Chondrocyte (in vitro differentiated cells): Measurements from ENCODE around the gene NKD2. TPM values are rescaled to one million over a fixed set of nuclear protein-coding genes. Genes with fewer than 3 reads are reported as not detected.
"Not testable (repeated sequence)": the region's sequence is repeated elsewhere in the genome, so short reads cannot be mapped to it uniquely, and the experiment has no call there.

ENCODE experiments used
- DNase-seq: peaks from one replicate; pipeline ENCODE4 v3.0.0; 2021; ENCODE audit warnings: mixed read lengths, low spot score
- H3K27ac Mint-ChIP-seq: one replicate; pipeline ENCODE4 v1.8.0; 2021; ENCODE audit warnings: mild to moderate bottlenecking, moderate library complexity, mixed read lengths; ENCODE audit not compliant: unreplicated experiment
- H3K27me3 Mint-ChIP-seq: 2 replicates; pipeline ENCODE4 v1.8.0; 2021; ENCODE audit warnings: low read depth, mixed read lengths
- H3K36me3 Mint-ChIP-seq: 2 replicates; pipeline ENCODE4 v1.8.0; 2021; ENCODE audit warnings: low read depth, mixed read lengths
- H3K4me1 Mint-ChIP-seq: 2 replicates; pipeline ENCODE4 v1.8.0; 2021; ENCODE audit warnings: low read depth, mild to moderate bottlenecking, mixed read lengths
- H3K4me3 Mint-ChIP-seq: one replicate; pipeline ENCODE4 v1.8.0; 2021; ENCODE audit warnings: mild to moderate bottlenecking, moderate library complexity, mixed read lengths; ENCODE audit not compliant: unreplicated experiment
- H3K9me3 Mint-ChIP-seq: 2 replicates; pipeline ENCODE4 v1.8.0; 2021; ENCODE audit warnings: low read depth, mixed read lengths
- CTCF ChIP-seq: fragments of 200-600 bp; sonication (generic); IDR thresholded peaks from 2 replicates; pipeline ENCODE4 v1.5.0; 2021; ENCODE audit warnings: antibody characterized with exemption, mild to moderate bottlenecking, moderate library complexity
- total RNA-seq: library from RNA; stranded (reverse); gene quantifications from 3 replicates; pipeline ENCODE4 v1.2.1, GENCODE V29; 2021

Gene NKD2
- total RNA-seq, 1 donor from 2014 or later, result not detected

GRCh38 chr5:1000329-1000728 lies 8.3 kb upstream of the NKD2 start:
- H3K4me1 Mint-ChIP-seq, result peaks cover 18% of the 10 kb centered on the region
- no peak overlapping the region for H3K27ac Mint-ChIP-seq

GRCh38 chr5:1000831-1001230 lies 7.8 kb upstream of the NKD2 start:
- Mint-ChIP-seq H3K4me1 (peaks cover 18% of the 10 kb centered on the region), H3K27me3 (peaks cover 63% of the 10 kb centered on the region)
- H3K27ac Mint-ChIP-seq, H3K9me3 Mint-ChIP-seq, H3K36me3 Mint-ChIP-seq, H3K4me3 Mint-ChIP-seq: not testable (repeated sequence)
- peak; percentile 57 for DNase-seq

More at GRCh38 chr5:1000329-1000728, 8.3 kb upstream of the NKD2 start:
- Mint-ChIP-seq H3K9me3 (no peaks in the 10 kb centered on the region), H3K27me3 (peaks cover 62% of the 10 kb centered on the region), H3K4me3 (no peak overlapping the region), H3K36me3 (no peaks in the 10 kb centered on the region)
- no peak for TF ChIP-seq CTCF
- DNase-seq, result no peak

GRCh38 chr5:1001406-1002270 lies 7.0 kb upstream of the NKD2 start:
- Mint-ChIP-seq H3K36me3 (no peaks in the 10 kb centered on the region), H3K9me3 (no peaks in the 10 kb centered on the region), H3K4me3 (no peak overlapping the region), H3K4me1 (peaks cover 18% of the 10 kb centered on the region), H3K27me3 (peaks cover 66% of the 10 kb centered on the region), H3K27ac (no peak overlapping the region)
- DNase-seq, result peak; percentile 48
- TF ChIP-seq CTCF, result no peak

GRCh38 chr5:1002271-1002546 lies 6.4 kb upstream of the NKD2 start:
- DNase-seq, result no peak
- H3K4me1 Mint-ChIP-seq, result peaks cover 12% of the 10 kb centered on the region
- H3K27me3 Mint-ChIP-seq, result peaks cover 66% of the 10 kb centered on the region
- H3K4me3 Mint-ChIP-seq, result no peak overlapping the region
- no peaks in the 10 kb centered on the region for H3K9me3 Mint-ChIP-seq
- no peak overlapping the region for H3K27ac Mint-ChIP-seq
- no peak for TF ChIP-seq CTCF
- no peaks in the 10 kb centered on the region for H3K36me3 Mint-ChIP-seq

GRCh38 chr5:1002836-1003235 lies 5.8 kb upstream of the NKD2 start:
- Mint-ChIP-seq H3K36me3 (no peaks in the 10 kb centered on the region), H3K27ac (no peak overlapping the region), H3K4me1 (peaks cover 10% of the 10 kb centered on the region), H3K27me3 (peaks cover 71% of the 10 kb centered on the region), H3K9me3 (no peaks in the 10 kb centered on the region), H3K4me3 (no peak overlapping the region)
- DNase-seq, result no peak
- no peak for TF ChIP-seq CTCF
